Omental fat pad (tissue), 4 donors: ENCODE measurements around the gene LIFR. TPM values are rescaled to one million over a fixed set of nuclear protein-coding genes. Genes with fewer than 3 reads are reported as not detected.

Experiments
- ATAC-seq: fragments of 150-250 bp; one replicate; pipeline ENCODE4 v1.9.1; 2016; ENCODE audit warnings: mild to moderate bottlenecking, moderate library complexity; ENCODE audit not compliant: low FRiP score
- DNase-seq: peaks from one replicate; pipeline ENCODE4 v3.0.0-alpha.2; 2019; ENCODE audit warnings: low spot score
- small RNA-seq: library from RNA; depleted of rRNA; stranded (forward); fragments of <200 nt; gene quantifications from one replicate; pipeline ENCODE3, GENCODE V24; 2016
- total RNA-seq, 4 donors: library from RNA; depleted of rRNA; stranded (reverse); fragments of >200 nt; gene quantifications; one replicate each; pipeline ENCODE4 v1.1.0, GENCODE V29; 2016
- TF ChIP-seq, protein P1 (sequence below), 3 donors: fragments of 450-650 bp; IDR thresholded peaks; one replicate each; pipeline ENCODE4 v1.5.1; 2016 to 2017; ENCODE audit warnings: antibody characterized with exemption in 3 of 3, mild to moderate bottlenecking in 3 of 3, moderate library complexity in 2 of 3

LIFR gene
- total RNA-seq, 4 donors from 2014 or later: 95.9 to 388 (median 126) TPM

DNA sequence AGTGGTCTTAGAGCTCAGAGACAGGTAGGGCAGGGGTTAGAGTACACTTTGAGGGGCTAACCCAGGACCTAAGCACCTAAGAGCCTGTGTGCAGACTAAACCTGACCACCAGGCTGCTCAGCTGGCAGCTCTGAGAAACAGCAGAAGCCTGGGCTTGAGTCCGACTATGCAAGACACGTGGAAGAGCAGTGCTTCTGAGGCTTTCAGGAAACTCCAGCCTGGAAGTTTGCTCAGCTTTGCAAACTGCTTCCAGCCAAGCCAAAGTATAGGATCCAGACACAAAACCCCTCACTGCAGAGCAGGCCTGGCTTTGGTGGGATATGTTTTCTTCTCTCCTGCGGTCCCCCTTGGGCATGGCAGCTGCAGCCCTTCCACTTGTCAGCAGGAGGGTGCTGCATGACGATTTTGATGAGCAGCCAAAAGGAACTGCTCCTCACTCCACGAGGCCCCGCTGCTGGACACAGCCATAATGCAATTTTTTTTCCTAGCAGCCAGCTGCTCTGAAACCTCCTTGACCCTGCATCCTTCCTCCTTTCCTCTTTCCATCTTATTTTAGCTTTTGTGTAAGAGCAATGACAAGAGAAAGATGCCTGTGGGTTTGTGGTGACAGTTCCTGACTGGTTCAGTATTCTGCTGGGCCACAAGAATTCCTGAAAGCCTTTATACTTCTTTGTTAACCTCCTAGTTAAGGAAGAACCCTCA lies 123.1 kb downstream of the LIFR start:
- ATAC-seq: no peak
- TF ChIP-seq, protein P1, sequence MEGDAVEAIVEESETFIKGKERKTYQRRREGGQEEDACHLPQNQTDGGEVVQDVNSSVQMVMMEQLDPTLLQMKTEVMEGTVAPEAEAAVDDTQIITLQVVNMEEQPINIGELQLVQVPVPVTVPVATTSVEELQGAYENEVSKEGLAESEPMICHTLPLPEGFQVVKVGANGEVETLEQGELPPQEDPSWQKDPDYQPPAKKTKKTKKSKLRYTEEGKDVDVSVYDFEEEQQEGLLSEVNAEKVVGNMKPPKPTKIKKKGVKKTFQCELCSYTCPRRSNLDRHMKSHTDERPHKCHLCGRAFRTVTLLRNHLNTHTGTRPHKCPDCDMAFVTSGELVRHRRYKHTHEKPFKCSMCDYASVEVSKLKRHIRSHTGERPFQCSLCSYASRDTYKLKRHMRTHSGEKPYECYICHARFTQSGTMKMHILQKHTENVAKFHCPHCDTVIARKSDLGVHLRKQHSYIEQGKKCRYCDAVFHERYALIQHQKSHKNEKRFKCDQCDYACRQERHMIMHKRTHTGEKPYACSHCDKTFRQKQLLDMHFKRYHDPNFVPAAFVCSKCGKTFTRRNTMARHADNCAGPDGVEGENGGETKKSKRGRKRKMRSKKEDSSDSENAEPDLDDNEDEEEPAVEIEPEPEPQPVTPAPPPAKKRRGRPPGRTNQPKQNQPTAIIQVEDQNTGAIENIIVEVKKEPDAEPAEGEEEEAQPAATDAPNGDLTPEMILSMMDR (IDR thresholded peaks at IDR 0.05): no peak
- DNase-seq: no peak

GRCh38 chr5:38431242-38431853 lies 125.1 kb downstream of the LIFR start:
- no peak for DNase-seq
- TF ChIP-seq, protein P1 (IDR thresholded peaks at IDR 0.05): no peak
- no peak for ATAC-seq

DNA sequence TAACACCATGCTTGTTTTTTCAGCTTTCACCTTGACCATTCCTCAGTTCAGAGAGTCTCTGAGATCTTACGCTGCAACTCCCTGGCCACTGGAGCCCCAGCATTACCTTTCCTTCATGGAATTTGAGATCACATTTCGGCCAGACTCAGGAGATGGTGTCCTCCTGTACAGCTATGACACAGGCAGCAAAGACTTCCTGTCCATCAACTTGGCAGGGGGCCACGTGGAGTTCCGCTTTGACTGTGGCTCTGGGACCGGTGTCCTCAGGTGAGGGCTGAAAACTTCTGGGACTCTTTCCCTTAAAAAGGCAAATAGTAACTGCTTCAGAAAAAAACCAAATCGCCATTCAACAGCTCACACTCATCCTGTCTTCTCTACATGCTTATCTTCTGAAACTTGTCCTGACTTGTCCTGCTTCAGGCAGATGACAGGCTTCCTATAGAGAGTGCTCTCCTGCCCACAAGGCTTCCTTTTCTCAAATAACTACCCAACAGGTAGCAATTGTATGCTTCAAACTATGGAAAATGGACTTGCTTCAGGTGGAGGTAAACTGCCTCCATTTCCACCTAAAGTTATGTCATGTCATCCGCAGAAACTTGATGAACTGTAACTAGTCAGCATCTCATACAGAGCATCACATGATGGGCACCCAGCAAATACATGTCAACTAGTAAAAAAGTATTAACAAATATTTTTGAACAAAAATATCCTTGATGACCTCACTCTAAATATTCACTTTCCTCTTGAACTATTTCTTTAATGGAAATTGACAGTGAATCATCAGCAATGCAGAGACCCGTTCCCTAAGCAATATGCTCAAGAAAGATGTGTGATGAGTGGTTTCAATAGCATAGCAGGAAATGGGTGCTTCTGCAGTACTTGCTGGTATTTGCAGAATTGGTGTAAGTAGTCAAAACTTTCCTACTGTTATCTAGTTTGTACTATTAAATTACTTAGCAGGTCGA lies 129.2 kb downstream of the LIFR start:
- DNase-seq (no peak), ATAC-seq (no peak)

GRCh38 chr5:38426490-38426889 lies 130.0 kb downstream of the LIFR start:
- ATAC-seq: no peak
- no peak for DNase-seq
- TF ChIP-seq, protein P1 (IDR thresholded peaks at IDR 0.05): no peak

More for the DNA sequence above, 129.2 kb downstream of the LIFR start:
- TF ChIP-seq, protein P1 (IDR thresholded peaks at IDR 0.05): no peak

Small RNA genes within 50 kb of the gene (small RNA-seq; reads per million reads assigned to genes)
- gene AC091839.1 (not detected), gene MIR3650 (not detected)
